Embryonic facial prominence (tissue), 1 donor: ENCODE results near the gene CUEDC2.
"Not testable (repeated sequence)": the region's sequence is repeated elsewhere in the genome, so short reads cannot be mapped to it uniquely, and the experiment has no call there.

Source experiments
- DNase-seq: peaks from one replicate; pipeline ENCODE4 v3.0.0-alpha.2; 2016; ENCODE audit errors: extremely low spot score

Gene CUEDC2

GRCh38 chr10:102454662-102455487, 22.5 kb upstream of the CUEDC2 start:
- not testable (repeated sequence) for DNase-seq

- DNase-seq = no peak
Observed at GRCh38 chr10:102453502-102453901, 21.1 kb upstream of the CUEDC2 start.

GRCh38 chr10:102452672-102453340, 20.4 kb upstream of the CUEDC2 start:
- DNase-seq = no peak

- no peak for DNase-seq
Observed at GRCh38 chr10:102451105-102451969, 19.0 kb upstream of the CUEDC2 start, which contains the start of gene C10orf95. TSS of gene C10orf95 (minus strand) at chr10:102451543. CDS start at chr10:102451093, 450 bp downstream.

GRCh38 chr10:102450374-102451104, 18.2 kb upstream of the CUEDC2 start:
- peak; percentile 52 for DNase-seq

- DNase-seq = no peak
Observed at GRCh38 chr10:102450124-102450373, 17.7 kb upstream of the CUEDC2 start.

GRCh38 chr10:102449321-102450123, 17.1 kb upstream of the CUEDC2 start:
- DNase-seq = no peak

GRCh38 chr10:102444851-102445250, 12.5 kb upstream of the CUEDC2 start:
- no peak for DNase-seq

GRCh38 chr10:102438374-102438773, 6.0 kb upstream of the CUEDC2 start:
- DNase-seq = no peak

GRCh38 chr10:102437515-102437914, 5.1 kb upstream of the CUEDC2 start:
- no peak for DNase-seq

GRCh38 chr10:102436312-102436711, 3.9 kb upstream of the CUEDC2 start:
- no peak for DNase-seq

GRCh38 chr10:102435529-102436233, 3.3 kb upstream of the CUEDC2 start:
- no peak for DNase-seq

GRCh38 chr10:102435133-102435497, 2.7 kb upstream of the CUEDC2 start:
- no peak for DNase-seq

- DNase-seq = no peak
Observed at GRCh38 chr10:102434394-102435132, 2.2 kb upstream of the CUEDC2 start.

- no peak for DNase-seq
Observed at GRCh38 chr10:102433619-102434046, 1.3 kb upstream of the CUEDC2 start.

GRCh38 chr10:102431452-102432124, 786 bp downstream of the CUEDC2 start:
- no peak for DNase-seq

- no peak for DNase-seq
Observed at GRCh38 chr10:102429468-102429867, 2.9 kb downstream of the CUEDC2 start.

- no peak for DNase-seq
Observed at GRCh38 chr10:102426803-102427287, 5.5 kb downstream of the CUEDC2 start.

GRCh38 chr10:102425444-102425843, 6.9 kb downstream of the CUEDC2 start:
- no peak for DNase-seq
